ENCODE data around the gene SH3BGRL.
"Not testable (repeated sequence)": the region's sequence is repeated elsewhere in the genome, so short reads cannot be mapped to it uniquely, and the experiment has no call there.

SH3BGRL gene

GRCh38 chrX:81291996-81292395 lies 90.1 kb downstream of the SH3BGRL start:
- no peak for DNase-seq
- peaks cover 26% of the 10 kb centered on the region for H3K9me3 Mint-ChIP-seq
- no peak overlapping the region for H3K27ac Mint-ChIP-seq
- no peak overlapping the region for H3K4me3 Mint-ChIP-seq
- H3K27me3 Mint-ChIP-seq = no peaks in the 10 kb centered on the region
- no peaks in the 10 kb centered on the region for H3K4me1 Mint-ChIP-seq
- H3K36me3 Mint-ChIP-seq = peaks cover 47% of the 10 kb centered on the region
- CTCF ChIA-PET = no interaction called here

GRCh38 chrX:81294101-81294500 lies 92.2 kb downstream of the SH3BGRL start:
- Mint-ChIP-seq H3K36me3 (peaks cover 51% of the 10 kb centered on the region), H3K4me1 (no peaks in the 10 kb centered on the region), H3K27me3 (no peaks in the 10 kb centered on the region), H3K27ac (no peak overlapping the region), H3K4me3 (no peak overlapping the region), H3K9me3 (peaks cover 23% of the 10 kb centered on the region)
- CTCF ChIA-PET = no interaction called here
- DNase-seq = no peak

GRCh38 chrX:81301877-81302276 lies 100.0 kb downstream of the SH3BGRL start:
- no peak overlapping the region for H3K27ac Mint-ChIP-seq
- CTCF ChIA-PET = no interaction called here
- DNase-seq = no peak
- H3K27me3 Mint-ChIP-seq = no peaks in the 10 kb centered on the region
- no peaks in the 10 kb centered on the region for H3K4me1 Mint-ChIP-seq
- peaks cover 7% of the 10 kb centered on the region for H3K36me3 Mint-ChIP-seq
- H3K4me3 Mint-ChIP-seq = no peak overlapping the region
- H3K9me3 Mint-ChIP-seq = no peaks in the 10 kb centered on the region

GRCh38 chrX:81304563-81304962 lies 102.7 kb downstream of the SH3BGRL start:
- Mint-ChIP-seq H3K27me3 (no peaks in the 10 kb centered on the region), H3K4me1 (no peaks in the 10 kb centered on the region), H3K27ac (no peak overlapping the region), H3K9me3 (no peaks in the 10 kb centered on the region), H3K4me3 (no peak overlapping the region), H3K36me3 (peaks cover under 1% of the 10 kb centered on the region)
- no peak for DNase-seq
- CTCF ChIA-PET = no interaction called here

- H3K27ac Mint-ChIP-seq = no peak overlapping the region
- H3K36me3 Mint-ChIP-seq = no peaks in the 10 kb centered on the region
Observed at GRCh38 chrX:81305240-81305639, 103.3 kb downstream of the SH3BGRL start.

GRCh38 chrX:81308086-81308829 lies 106.4 kb downstream of the SH3BGRL start:
- Mint-ChIP-seq H3K27ac (no peak overlapping the region), H3K9me3 (peaks cover 1% of the 10 kb centered on the region), H3K27me3 (no peaks in the 10 kb centered on the region), H3K4me3 (no peak overlapping the region), H3K4me1 (peaks cover 3% of the 10 kb centered on the region), H3K36me3 (peaks cover 5% of the 10 kb centered on the region)
- CTCF ChIA-PET = no interaction called here
- DNase-seq = no peak

More at GRCh38 chrX:81305240-81305639, 103.3 kb downstream of the SH3BGRL start:
- CTCF ChIA-PET = no interaction called here
- DNase-seq = no peak
- no peaks in the 10 kb centered on the region for H3K27me3 Mint-ChIP-seq
- no peaks in the 10 kb centered on the region for H3K4me1 Mint-ChIP-seq
- no peak overlapping the region for H3K4me3 Mint-ChIP-seq
- no peaks in the 10 kb centered on the region for H3K9me3 Mint-ChIP-seq

GRCh38 chrX:81316163-81316562 lies 114.3 kb downstream of the SH3BGRL start:
- Mint-ChIP-seq H3K36me3 (peaks cover 10% of the 10 kb centered on the region), H3K27ac (peak overlapping the region; percentile 58), H3K27me3 (no peaks in the 10 kb centered on the region), H3K4me1 (peaks cover 10% of the 10 kb centered on the region), H3K9me3 (peaks cover 1% of the 10 kb centered on the region), H3K4me3 (no peak overlapping the region)
- DNase-seq = no peak
- CTCF ChIA-PET = no interaction called here

GRCh38 chrX:81331653-81332052 lies 129.8 kb downstream of the SH3BGRL start:
- H3K27ac Mint-ChIP-seq, H3K4me1 Mint-ChIP-seq, H3K36me3 Mint-ChIP-seq, H3K9me3 Mint-ChIP-seq, CTCF ChIA-PET, H3K27me3 Mint-ChIP-seq, H3K4me3 Mint-ChIP-seq, DNase-seq: not testable (repeated sequence)

GRCh38 chrX:81336455-81337152 lies 134.7 kb downstream of the SH3BGRL start:
- Mint-ChIP-seq H3K4me1 (no peaks in the 10 kb centered on the region), H3K27ac (no peak overlapping the region), H3K9me3 (peaks cover 4% of the 10 kb centered on the region), H3K36me3 (no peaks in the 10 kb centered on the region), H3K4me3 (no peak overlapping the region), H3K27me3 (no peaks in the 10 kb centered on the region)
- no peak for DNase-seq
- CTCF ChIA-PET = no interaction called here

GRCh38 chrX:81337805-81338204 lies 135.9 kb downstream of the SH3BGRL start:
- Mint-ChIP-seq H3K4me3 (no peak overlapping the region), H3K9me3 (peaks cover 4% of the 10 kb centered on the region), H3K4me1 (no peaks in the 10 kb centered on the region), H3K27me3 (no peaks in the 10 kb centered on the region), H3K27ac (no peak overlapping the region), H3K36me3 (no peaks in the 10 kb centered on the region)
- CTCF ChIA-PET = no interaction called here
- DNase-seq = no peak

GRCh38 chrX:81338924-81339323 lies 137.0 kb downstream of the SH3BGRL start:
- CTCF ChIA-PET = no interaction called here
- DNase-seq = no peak
- Mint-ChIP-seq H3K9me3 (peaks cover 4% of the 10 kb centered on the region), H3K27me3 (no peaks in the 10 kb centered on the region), H3K4me1 (no peaks in the 10 kb centered on the region), H3K4me3 (no peak overlapping the region), H3K27ac (no peak overlapping the region), H3K36me3 (no peaks in the 10 kb centered on the region)

GRCh38 chrX:81345296-81345695 lies 143.4 kb downstream of the SH3BGRL start:
- H3K9me3 Mint-ChIP-seq, H3K27me3 Mint-ChIP-seq, H3K4me1 Mint-ChIP-seq, H3K27ac Mint-ChIP-seq, CTCF ChIA-PET, DNase-seq, H3K36me3 Mint-ChIP-seq, H3K4me3 Mint-ChIP-seq: not testable (repeated sequence)
